ENCODE results near the gene DPH3. TPM values are rescaled to one million over a fixed set of nuclear protein-coding genes. Genes with fewer than 3 reads are reported as not detected.

Gene DPH3
- polyA plus RNA-seq, 1 donor (not counting 4 experiments of a cell fraction or from before 2014, with no cell fraction given): 36.7 TPM

DNA sequence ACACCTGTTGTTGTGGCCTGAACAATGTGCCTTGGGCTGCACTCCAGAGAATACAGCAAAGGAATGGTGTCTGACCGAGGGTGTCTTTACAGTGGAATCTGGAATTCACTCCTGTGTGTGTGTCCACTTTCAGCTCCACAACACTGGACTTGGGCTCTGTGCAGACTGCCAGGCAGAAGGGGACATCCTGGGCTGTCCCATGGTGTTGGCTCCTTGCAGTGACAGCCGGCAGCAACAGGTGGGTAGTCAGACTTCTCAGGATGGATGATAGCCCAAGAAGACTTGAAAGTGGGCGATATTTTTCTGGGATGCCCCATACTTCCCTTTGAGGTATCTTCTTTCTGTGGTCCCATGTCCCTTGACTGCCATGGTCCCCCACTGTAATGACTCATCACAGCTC lies 45.0 kb downstream of the DPH3 start:
- no peak for TF ChIP-seq EZH2 (IDR thresholded peaks at IDR 0.05; ENCODE audit: low read length)
- TF ChIP-seq, protein P1, sequence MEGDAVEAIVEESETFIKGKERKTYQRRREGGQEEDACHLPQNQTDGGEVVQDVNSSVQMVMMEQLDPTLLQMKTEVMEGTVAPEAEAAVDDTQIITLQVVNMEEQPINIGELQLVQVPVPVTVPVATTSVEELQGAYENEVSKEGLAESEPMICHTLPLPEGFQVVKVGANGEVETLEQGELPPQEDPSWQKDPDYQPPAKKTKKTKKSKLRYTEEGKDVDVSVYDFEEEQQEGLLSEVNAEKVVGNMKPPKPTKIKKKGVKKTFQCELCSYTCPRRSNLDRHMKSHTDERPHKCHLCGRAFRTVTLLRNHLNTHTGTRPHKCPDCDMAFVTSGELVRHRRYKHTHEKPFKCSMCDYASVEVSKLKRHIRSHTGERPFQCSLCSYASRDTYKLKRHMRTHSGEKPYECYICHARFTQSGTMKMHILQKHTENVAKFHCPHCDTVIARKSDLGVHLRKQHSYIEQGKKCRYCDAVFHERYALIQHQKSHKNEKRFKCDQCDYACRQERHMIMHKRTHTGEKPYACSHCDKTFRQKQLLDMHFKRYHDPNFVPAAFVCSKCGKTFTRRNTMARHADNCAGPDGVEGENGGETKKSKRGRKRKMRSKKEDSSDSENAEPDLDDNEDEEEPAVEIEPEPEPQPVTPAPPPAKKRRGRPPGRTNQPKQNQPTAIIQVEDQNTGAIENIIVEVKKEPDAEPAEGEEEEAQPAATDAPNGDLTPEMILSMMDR (optimal IDR thresholded peaks at IDR 0.05 in 1 of 3, IDR thresholded peaks at IDR 0.05 in 1 of 3, conservative IDR thresholded peaks at IDR 0.05 in 1 of 3; ENCODE audit: extremely low read depth in 1 of 3, insufficient read depth in 2 of 3, low read length in 3 of 3): no peak
- dilution Hi-C loops (cut with MboI; ENCODE audit: extremely low pct_ligation_motif_present, low sequenced_read_pairs): no loop called here

DNA sequence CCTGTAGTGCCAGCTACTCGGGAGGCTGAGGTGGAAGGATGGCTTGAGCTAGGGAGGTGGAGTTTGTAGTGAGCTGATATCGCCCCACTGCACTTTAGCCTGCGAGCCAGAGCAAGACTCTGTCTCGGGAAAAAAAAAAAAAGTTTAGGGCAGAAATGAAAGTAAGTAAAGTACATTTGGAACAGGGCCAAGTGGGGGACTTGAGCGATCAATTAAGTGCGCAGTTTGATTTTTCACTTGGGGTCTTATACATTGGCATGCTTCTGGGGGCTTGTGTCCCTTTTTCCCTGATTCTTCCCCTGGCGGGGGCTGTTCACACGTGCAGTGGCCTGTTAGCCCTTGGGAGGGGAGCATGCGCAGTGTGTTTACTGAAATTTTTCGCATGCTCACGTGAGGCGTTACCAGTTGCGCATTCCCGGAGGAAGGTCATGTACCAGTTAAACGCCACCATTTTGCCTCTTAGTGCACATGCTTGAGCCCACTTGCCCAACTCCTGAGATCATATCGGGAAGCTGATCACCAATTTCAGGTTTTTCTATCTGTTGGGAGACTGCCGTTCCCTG lies 48.3 kb downstream of the DPH3 start:
- H3K9me3 ChIP-seq (ENCODE audit: control insufficient read depth, low read depth, low read length): no peaks in the 10 kb centered on the region
- no peaks in the 10 kb centered on the region for H4K20me1 ChIP-seq (ENCODE audit: control insufficient read depth, extremely low read depth, insufficient read depth, low read length)
- no peak overlapping the region for H3K9ac ChIP-seq (ENCODE audit: control insufficient read depth, extremely low read depth, insufficient read depth, low read length)
- no peak overlapping the region for H3K4me3 ChIP-seq (ENCODE audit: control insufficient read depth in 2 of 3, extremely low read depth in 1 of 3, insufficient read depth in 2 of 3, low read depth in 1 of 3, low read length in 3 of 3)
- H3K4me2 ChIP-seq (ENCODE audit: control insufficient read depth, extremely low read depth, insufficient read depth, low read depth, low read length): no peak overlapping the region
- H3K9me1 ChIP-seq (ENCODE audit: control insufficient read depth, extremely low read depth, insufficient read depth, low read length): no peaks in the 10 kb centered on the region
- no peak overlapping the region for H3K27ac ChIP-seq (ENCODE audit: control insufficient read depth, insufficient read depth, low read length)
- dilution Hi-C loops (cut with MboI; ENCODE audit: extremely low pct_ligation_motif_present, low sequenced_read_pairs): no loop called here
- no peak for FAIRE-seq
- H3K27me3 ChIP-seq (ENCODE audit: control insufficient read depth, extremely low read depth, insufficient read depth, low read length): peaks cover 9% of the 10 kb centered on the region
- no peak for DNase-seq (ENCODE audit: low read depth, low spot score)
- H3K36me3 ChIP-seq (ENCODE audit: control insufficient read depth in 2 of 2, extremely low read depth in 1 of 2, insufficient read depth in 2 of 2, low read length in 2 of 2): no peaks in the 10 kb centered on the region
- H3K79me2 ChIP-seq (ENCODE audit: control insufficient read depth, insufficient read depth, low read length): no peaks in the 10 kb centered on the region
- no peaks in the 10 kb centered on the region for H3K4me1 ChIP-seq (ENCODE audit: control insufficient read depth, extremely low read depth, insufficient read depth, low read length)
- TF ChIP-seq EZH2 (IDR thresholded peaks at IDR 0.05; ENCODE audit: low read length): no peak
- TF ChIP-seq, protein P1 (optimal IDR thresholded peaks at IDR 0.05 in 1 of 3, IDR thresholded peaks at IDR 0.05 in 1 of 3, conservative IDR thresholded peaks at IDR 0.05 in 1 of 3; ENCODE audit: extremely low read depth in 1 of 3, insufficient read depth in 2 of 3, low read length in 3 of 3): no peak
- H2AFZ ChIP-seq (ENCODE audit: control insufficient read depth, low read length): no peak overlapping the region

More for the DNA sequence above, 45.0 kb downstream of the DPH3 start:
- Histone ChIP-seq H3K4me3 (ENCODE audit: control insufficient read depth in 2 of 3, extremely low read depth in 1 of 3, insufficient read depth in 2 of 3, low read depth in 1 of 3, low read length in 3 of 3) (no peak overlapping the region), H3K27me3 (ENCODE audit: control insufficient read depth, extremely low read depth, insufficient read depth, low read length) (peaks cover 9% of the 10 kb centered on the region), H3K4me1 (ENCODE audit: control insufficient read depth, extremely low read depth, insufficient read depth, low read length) (no peaks in the 10 kb centered on the region), H2AFZ (ENCODE audit: control insufficient read depth, low read length) (no peak overlapping the region), H3K36me3 (ENCODE audit: control insufficient read depth in 2 of 2, extremely low read depth in 1 of 2, insufficient read depth in 2 of 2, low read length in 2 of 2) (no peaks in the 10 kb centered on the region), H3K9me1 (ENCODE audit: control insufficient read depth, extremely low read depth, insufficient read depth, low read length) (no peaks in the 10 kb centered on the region), H3K27ac (ENCODE audit: control insufficient read depth, insufficient read depth, low read length) (no peak overlapping the region), H3K9ac (ENCODE audit: control insufficient read depth, extremely low read depth, insufficient read depth, low read length) (no peak overlapping the region), H4K20me1 (ENCODE audit: control insufficient read depth, extremely low read depth, insufficient read depth, low read length) (no peaks in the 10 kb centered on the region), H3K9me3 (ENCODE audit: control insufficient read depth, low read depth, low read length) (no peaks in the 10 kb centered on the region), H3K4me2 (ENCODE audit: control insufficient read depth, extremely low read depth, insufficient read depth, low read depth, low read length) (no peak overlapping the region), H3K79me2 (ENCODE audit: control insufficient read depth, insufficient read depth, low read length) (no peaks in the 10 kb centered on the region)
- FAIRE-seq: no peak
- no peak for DNase-seq (ENCODE audit: low read depth, low spot score)
